ENCODE data around the gene FOXL1.
"Not testable (repeated sequence)": the region's sequence is repeated elsewhere in the genome, so short reads cannot be mapped to it uniquely, and the experiment has no call there.

FOXL1 gene

GRCh38 chr16:86580791-86581170 is 2.4 kb downstream of the FOXL1 start:
- no peak for DNase-seq (ENCODE audit: low read depth in 2 of 2)

- DNase-seq (ENCODE audit: low read depth in 2 of 2), result no peak
Observed at GRCh38 chr16:86581458-86581857, 3.1 kb downstream of the FOXL1 start.

GRCh38 chr16:86584071-86584685 is 5.8 kb downstream of the FOXL1 start:
- DNase-seq (ENCODE audit: low read depth in 2 of 2), result no peak

- DNase-seq (ENCODE audit: low read depth in 2 of 2), result no peak
Observed at GRCh38 chr16:86584726-86585721, 6.7 kb downstream of the FOXL1 start.

- no peak for DNase-seq (ENCODE audit: low read depth in 2 of 2)
Observed at GRCh38 chr16:86585821-86586611, 7.7 kb downstream of the FOXL1 start.

- DNase-seq (ENCODE audit: low read depth in 2 of 2), result no peak
Observed at GRCh38 chr16:86587487-86587886, 9.1 kb downstream of the FOXL1 start.

GRCh38 chr16:86587955-86588354 is 9.6 kb downstream of the FOXL1 start:
- not testable (repeated sequence) for DNase-seq (ENCODE audit: low read depth in 2 of 2)

GRCh38 chr16:86590501-86591144 is 12.3 kb downstream of the FOXL1 start:
- DNase-seq (ENCODE audit: low read depth in 2 of 2), result no peak

GRCh38 chr16:86591270-86591669 is 12.9 kb downstream of the FOXL1 start:
- no peak for DNase-seq (ENCODE audit: low read depth in 2 of 2)

- DNase-seq (ENCODE audit: low read depth in 2 of 2), result no peak
Observed at GRCh38 chr16:86593913-86594620, 15.7 kb downstream of the FOXL1 start.

GRCh38 chr16:86594721-86595120 is 16.4 kb downstream of the FOXL1 start:
- DNase-seq (ENCODE audit: low read depth in 2 of 2), result no peak

- no peak for DNase-seq (ENCODE audit: low read depth in 2 of 2)
Observed at GRCh38 chr16:86595983-86596605, 17.7 kb downstream of the FOXL1 start.

- no peak for DNase-seq (ENCODE audit: low read depth in 2 of 2)
Observed at GRCh38 chr16:86597126-86597879, 19.0 kb downstream of the FOXL1 start.

GRCh38 chr16:86597880-86598606 is 19.7 kb downstream of the FOXL1 start:
- no peak for DNase-seq (ENCODE audit: low read depth in 2 of 2)

- DNase-seq (ENCODE audit: low read depth in 2 of 2), result no peak
Observed at GRCh38 chr16:86598607-86599565, 20.5 kb downstream of the FOXL1 start.

GRCh38 chr16:86601356-86601755 is 23.0 kb downstream of the FOXL1 start:
- DNase-seq (ENCODE audit: low read depth in 2 of 2), result no peak

GRCh38 chr16:86602521-86602920 is 24.2 kb downstream of the FOXL1 start:
- DNase-seq (ENCODE audit: low read depth in 2 of 2), result no peak
